H1 (cell line): ENCODE data around the gene SMR3A. TPM values are rescaled to one million over a fixed set of nuclear protein-coding genes. Genes with fewer than 3 reads are reported as not detected.

Experiments
- CTCF ChIA-PET: fragments of 300-600 bp; sonication (Branson Sonifier 250); formaldehyde crosslinking; loops from one replicate; lab custom pipeline; 2021; ENCODE audit not compliant: partially characterized antibody; lab: Charles Lee
- POLR2A ChIA-PET: fragments of 300-600 bp; sonication (Branson Sonifier 250); formaldehyde crosslinking; loops from one replicate; lab custom pipeline; 2021; ENCODE audit warnings: inconsistent platforms; ENCODE audit not compliant: partially characterized antibody; lab: Charles Lee
- DNase-seq, 2 experiments: peaks; one replicate each; pipeline versions ENCODE4 v3.0.0 to v3.0.0-alpha.2; 2010 to 2022; ENCODE audit warnings: low spot score in 2 of 2, low read depth in 1 of 2, mixed read lengths in 1 of 2
- FAIRE-seq: peaks from 2 replicates; lab custom pipeline; 2011; peaks lifted over from hg19 to GRCh38; lab: Jason Lieb, UNC
- H2AFZ ChIP-seq: 2 replicates; pipeline ENCODE4 v1.8.1; 2012; ENCODE audit warnings: low read length, inconsistent platforms
- H2AK5ac ChIP-seq: 2 replicates; pipeline ENCODE4 v1.6.1; 2013; ENCODE audit warnings: low read depth, low read length
- H2BK120ac ChIP-seq: replicated peaks from 2 replicates; pipeline ENCODE3; 2013; ENCODE audit warnings: low read depth, low read length, inconsistent platforms
- H2BK12ac ChIP-seq: 2 replicates; pipeline ENCODE4 v1.6.1; 2013; ENCODE audit warnings: low read depth, low read length
- H2BK15ac ChIP-seq: 2 replicates; pipeline ENCODE4 v1.6.1; 2013; ENCODE audit warnings: low read length
- H2BK20ac ChIP-seq: 2 replicates; pipeline ENCODE4 v1.6.1; 2013; ENCODE audit warnings: low read length
- H2BK5ac ChIP-seq: 2 replicates; pipeline ENCODE4 v1.6.1; 2013; ENCODE audit warnings: low read depth, low read length
- H3K14ac ChIP-seq: 2 replicates; pipeline ENCODE4 v1.6.1; 2013; ENCODE audit warnings: inconsistent platforms; ENCODE audit not compliant: insufficient read length
- H3K18ac ChIP-seq: 2 replicates; pipeline ENCODE4 v1.6.1; 2013; ENCODE audit warnings: low read length; ENCODE audit errors: extremely low read depth
- H3K23ac ChIP-seq: 2 replicates; pipeline ENCODE4 v1.6.1; 2013; ENCODE audit warnings: inconsistent platforms; ENCODE audit not compliant: insufficient read length
- H3K23me2 ChIP-seq: 2 replicates; pipeline ENCODE4 v1.6.1; 2013; ENCODE audit warnings: low read depth, low read length
- H3K27ac ChIP-seq: 2 replicates; pipeline ENCODE4 v1.6.1; 2011; ENCODE audit warnings: low read depth, low read length, inconsistent platforms
- H3K27me3 ChIP-seq, 4 experiments: replicated peaks in 1 of 4; 1 replicate in 1 of 4; 2 replicates in 3 of 4; pipeline versions ENCODE4 v1.6.1 to v1.8.1; 2011 to 2013; ENCODE audit warnings: low read length in 3 of 4, mild to moderate bottlenecking in 3 of 4, inconsistent platforms in 2 of 4, mixed read lengths in 2 of 4, moderate library complexity in 1 of 4; ENCODE audit not compliant: control insufficient read depth in 3 of 4, insufficient read depth in 3 of 4; ENCODE audit errors: extremely low read depth in 1 of 4
- H3K36me3 ChIP-seq, 4 experiments: 2 replicates each; pipeline versions ENCODE4 v1.6.1 to v1.8.1; 2011 to 2013; ENCODE audit warnings: mild to moderate bottlenecking in 4 of 4, low read length in 3 of 4, moderate library complexity in 2 of 4, control low read depth in 1 of 4, inconsistent platforms in 1 of 4; ENCODE audit not compliant: insufficient read depth in 4 of 4, control insufficient read depth in 2 of 4
- H3K4ac ChIP-seq: replicated peaks from 2 replicates; pipeline ENCODE3; 2013; ENCODE audit warnings: low read length, low read depth, mixed read lengths, inconsistent platforms; ENCODE audit not compliant: insufficient read length
- H3K4me1 ChIP-seq, 4 experiments: replicated peaks in 1 of 4; 1 replicate in 1 of 4; 2 replicates in 3 of 4; pipeline versions ENCODE4 v1.6.1 to v1.8.1; 2011 to 2013; ENCODE audit warnings: low read length in 3 of 4, inconsistent platforms in 2 of 4, mixed read lengths in 1 of 4; ENCODE audit not compliant: insufficient read depth in 4 of 4, control insufficient read depth in 3 of 4
- H3K4me2 ChIP-seq, 2 experiments: 2 replicates each; pipeline versions ENCODE4 v1.6.1 to v1.8.1; 2011 to 2013; ENCODE audit warnings: low read depth in 2 of 2, low read length in 2 of 2, control low read depth in 1 of 2, inconsistent platforms in 1 of 2, mild to moderate bottlenecking in 1 of 2; ENCODE audit not compliant: insufficient read depth in 1 of 2
- H3K4me3 ChIP-seq, 4 experiments: fragments of 200-600, 300-600 bp in 1 of 4; sonication (generic), shearing (Covaris generic), sonication (Bioruptor Twin) in 1 of 4; 2 replicates each; pipeline versions ENCODE4 v1.5.1 to v1.8.1; 2011 to 2016; ENCODE audit warnings: low read length in 4 of 4, low read depth in 3 of 4, control low read depth in 2 of 4, inconsistent platforms in 2 of 4, mild to moderate bottlenecking in 2 of 4, mixed read lengths in 1 of 4, moderate library complexity in 1 of 4; ENCODE audit not compliant: insufficient read depth in 2 of 4; ENCODE audit errors: extremely low read depth in 1 of 4
- H3K56ac ChIP-seq: replicated peaks from 2 replicates; pipeline ENCODE3; 2013; ENCODE audit warnings: low read depth, mild to moderate bottlenecking, mixed read lengths, low read length, inconsistent platforms; ENCODE audit not compliant: insufficient read length
- H3K79me1 ChIP-seq: 2 replicates; pipeline ENCODE4 v1.6.1; 2013; ENCODE audit warnings: low read depth, low read length, control low read depth
- H3K79me2 ChIP-seq, 2 experiments: 2 replicates each; pipeline versions ENCODE4 v1.6.1 to v1.8.1; 2012 to 2013; ENCODE audit warnings: low read length in 2 of 2, mild to moderate bottlenecking in 2 of 2, inconsistent platforms in 1 of 2; ENCODE audit not compliant: insufficient read depth in 2 of 2, control insufficient read depth in 1 of 2
- H3K9ac ChIP-seq, 4 experiments: replicated peaks in 1 of 4; 1 replicate in 1 of 4; 2 replicates in 3 of 4; pipeline versions ENCODE4 v1.6.1 to v1.8.1; 2011 to 2013; ENCODE audit warnings: low read depth in 3 of 4, low read length in 3 of 4, control low read depth in 2 of 4, mild to moderate bottlenecking in 2 of 4, moderate library complexity in 2 of 4, inconsistent platforms in 1 of 4; ENCODE audit errors: extremely low read depth in 1 of 4
- H3K9me3 ChIP-seq, 2 experiments: 2 replicates each; pipeline versions ENCODE4 v1.6.1 to v1.8.1; 2012 to 2013; ENCODE audit warnings: mild to moderate bottlenecking in 2 of 2, moderate library complexity in 2 of 2, control low read depth in 1 of 2, inconsistent platforms in 1 of 2, low read depth in 1 of 2, low read length in 1 of 2, mixed read lengths in 1 of 2; ENCODE audit not compliant: insufficient read depth in 2 of 2
- H4K20me1 ChIP-seq, 2 experiments: replicated peaks in 1 of 2; 2 replicates each; pipeline versions ENCODE3 to v1.8.1; 2011 to 2013; ENCODE audit warnings: inconsistent platforms in 2 of 2, low read length in 2 of 2, mild to moderate bottlenecking in 1 of 2; ENCODE audit not compliant: insufficient read depth in 2 of 2, control insufficient read depth in 1 of 2
- H4K5ac ChIP-seq: 2 replicates; pipeline ENCODE4 v1.6.1; 2013; ENCODE audit warnings: low read length, low read depth, mixed read lengths, inconsistent platforms; ENCODE audit not compliant: insufficient read length
- H4K8ac ChIP-seq: 2 replicates; pipeline ENCODE4 v1.8.0; 2013; ENCODE audit warnings: mild to moderate bottlenecking, moderate library complexity, low read length, inconsistent platforms; ENCODE audit not compliant: insufficient read depth; ENCODE audit errors: extremely low read depth
- H4K91ac ChIP-seq: replicated peaks from 2 replicates; pipeline ENCODE3; 2013; ENCODE audit warnings: low read length, mixed read lengths, inconsistent platforms; ENCODE audit not compliant: insufficient read length
- MAFK ChIP-seq: IDR thresholded peaks from 2 replicates; pipeline ENCODE4 v1.6.1; 2012; ENCODE audit warnings: low read depth, mild to moderate bottlenecking, improper control_type of control experiment, low read length
- WGBS, 2 experiments: shearing (Covaris generic) in 1 of 2; methylation state at CpG; one replicate each; pipeline versions ENCODE4 v1.1.6 to v1.1.7; 2013 to 2015; ENCODE audit warnings: low lambda C conversion rate in 2 of 2, mixed read lengths in 2 of 2, inconsistent platforms in 1 of 2, low coverage in 1 of 2, missing lambda C conversion rate in 1 of 2; ENCODE audit not compliant: insufficient replicate concordance in 2 of 2, insufficient coverage in 1 of 2, insufficient read length in 1 of 2; ENCODE audit errors: extremely low coverage in 1 of 2, missing lambda C conversion rate in 1 of 2; 5-methylcytosine and 5-hydroxymethylcytosine counted together
- polyA plus RNA-seq, 7 experiments: library from polyadenylated mRNA; depleted of rRNA in 3 of 7; stranded (reverse) in 5 of 7; unstranded in 2 of 7; fragments of >200 nt in 5 of 7; fragments of 200-250 nt in 2 of 7; gene quantifications; 1 replicate in 5 of 7; 2 replicates in 1 of 7; 4 replicates in 1 of 7; pipeline versions ENCODE4 v1.2.1 to v1.2.3, GENCODE V29; 2011 to 2013; ENCODE audit warnings: missing spikeins in 2 of 7, mixed read lengths in 2 of 7
- total RNA-seq: library from RNA; stranded (reverse); fragmentation: NEBNext Ultra II Directional; extraction: Animal tissue kit (Norgen Biotek cat#: 25700); gene quantifications from 2 replicates; pipeline ENCODE4 v1.2.1, GENCODE V29; 2021

Gene SMR3A
- total and polyA plus RNA-seq, 2 of the 8 experiments (the other 6 are each of a cell fraction or from before 2014, with no cell fraction given), result not detected

- no peak overlapping the region for H3K4me2 ChIP-seq
- no peak overlapping the region for H4K8ac ChIP-seq
- H3K79me1 ChIP-seq, result no peaks in the 10 kb centered on the region
- H2BK15ac ChIP-seq, result no peak overlapping the region
- no peak overlapping the region for H3K4ac ChIP-seq
- no peak overlapping the region for H2BK12ac ChIP-seq
- H4K91ac ChIP-seq, result no peak overlapping the region
- H3K4me3 ChIP-seq, result no peak overlapping the region
- no peaks in the 10 kb centered on the region for H3K9me3 ChIP-seq
- H2BK5ac ChIP-seq, result no peak overlapping the region
- FAIRE-seq, result no peak
- 100% methylated on average over 3 of the region's 3 CpGs; no CpG with 5 or more reads in 1 of the 2 experiments for WGBS, 2 experiments
- ChIA-PET POLR2A (no interaction called here), CTCF (no interaction called here)
- TF ChIP-seq MAFK, result no peak
- no peaks in the 10 kb centered on the region for H3K27me3 ChIP-seq
- no peak overlapping the region for H2AFZ ChIP-seq
- no peak overlapping the region for H2BK120ac ChIP-seq
- H3K18ac ChIP-seq, result no peak overlapping the region
- H4K20me1 ChIP-seq, result no peaks in the 10 kb centered on the region
- no peak overlapping the region for H2AK5ac ChIP-seq
- no peak overlapping the region for H3K14ac ChIP-seq
- no peak overlapping the region for H3K9ac ChIP-seq
- H3K23ac ChIP-seq, result no peak overlapping the region
- no peak overlapping the region for H3K56ac ChIP-seq
- H3K36me3 ChIP-seq, result no peaks in the 10 kb centered on the region
- no peaks in the 10 kb centered on the region for H3K23me2 ChIP-seq
- H3K27ac ChIP-seq, result no peak overlapping the region
- H3K4me1 ChIP-seq, result no peaks in the 10 kb centered on the region
- no peak overlapping the region for H4K5ac ChIP-seq
- DNase-seq, result no peak
- no peak overlapping the region for H2BK20ac ChIP-seq
- H3K79me2 ChIP-seq, result no peaks in the 10 kb centered on the region
Measured at GRCh38 chr4:70372760-70373159, 12.2 kb downstream of the SMR3A start.
